ENCODE measurements around the gene IMMP2L.

Gene IMMP2L

DNA sequence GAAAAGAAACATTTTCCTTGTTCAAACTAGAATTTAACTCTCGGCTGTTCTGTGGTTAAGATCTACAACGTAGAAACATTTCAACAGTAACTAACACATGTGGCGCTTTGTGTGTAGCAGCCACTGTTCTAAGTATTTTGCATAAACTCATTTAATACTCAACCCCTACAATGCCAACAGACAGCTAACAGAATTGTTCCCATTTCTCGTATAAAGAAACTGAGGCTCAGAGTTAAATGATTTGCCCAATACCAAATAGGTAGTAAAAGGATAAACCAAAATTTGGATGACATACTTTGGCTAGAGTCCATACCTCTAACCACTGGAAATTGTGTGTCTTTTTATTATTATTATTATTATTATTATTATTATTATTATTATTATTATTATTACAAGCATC lies 543.8 kb downstream of the IMMP2L start:
- no peak for DNase-seq

DNA sequence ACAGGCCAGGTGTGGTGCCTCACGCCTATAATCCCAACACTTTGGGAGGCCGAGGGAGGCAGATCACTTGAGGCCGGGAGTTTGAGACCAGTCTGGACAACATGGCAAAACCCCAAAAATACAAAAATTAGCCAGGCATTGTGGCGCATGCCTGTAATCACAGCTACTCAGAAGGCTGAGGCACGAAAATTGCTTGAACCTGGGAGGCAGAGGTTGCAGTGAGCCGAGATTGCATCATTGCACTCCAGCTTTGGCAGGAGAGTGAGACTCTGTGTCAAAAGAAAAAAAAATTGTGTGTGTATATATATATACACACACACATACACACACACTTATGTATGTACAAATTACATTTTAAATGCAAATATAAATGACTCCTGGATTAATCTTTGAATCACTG lies 548.2 kb downstream of the IMMP2L start:
- DNase-seq = no peak

DNA sequence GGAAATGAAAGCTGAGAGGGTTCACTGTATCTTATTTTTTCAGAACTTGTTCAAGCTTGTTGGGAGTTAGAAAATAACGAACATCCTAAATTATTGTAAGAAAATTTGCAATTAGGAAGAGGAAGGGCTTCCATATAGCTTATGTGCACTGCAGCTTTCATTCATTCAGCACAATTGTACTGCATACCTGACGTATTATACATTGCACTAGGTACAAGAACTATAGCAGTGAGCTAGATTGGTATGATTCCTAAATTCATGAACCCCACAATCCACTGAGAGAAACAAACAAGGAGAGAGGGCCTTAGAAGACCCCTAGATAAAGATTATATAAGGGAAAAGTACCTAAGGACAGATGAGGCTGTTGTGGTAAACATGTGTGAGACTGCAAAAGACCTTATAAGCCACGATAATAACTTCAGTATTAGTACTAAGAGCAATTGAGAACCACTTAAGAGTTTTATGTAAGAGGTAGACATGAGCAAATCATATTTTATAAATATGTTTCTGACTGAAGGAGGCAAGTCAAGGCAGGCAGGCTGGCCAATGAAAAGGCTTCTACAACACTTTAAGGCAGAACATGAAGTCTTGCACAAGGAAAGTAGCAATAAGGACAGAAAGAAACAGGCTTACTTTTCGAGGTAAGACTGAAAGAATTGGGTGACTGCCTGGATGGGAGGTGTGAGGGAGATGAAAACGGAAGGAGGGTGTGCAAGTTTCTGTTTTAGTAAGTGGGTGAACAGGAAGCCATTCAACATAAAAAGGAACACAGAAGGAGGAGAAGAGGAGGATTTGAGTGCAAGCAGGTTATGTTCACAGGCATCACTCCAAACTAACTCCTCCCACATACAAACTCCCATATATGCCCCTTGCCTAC lies 549.3 kb downstream of the IMMP2L start:
- DNase-seq = no peak

DNA sequence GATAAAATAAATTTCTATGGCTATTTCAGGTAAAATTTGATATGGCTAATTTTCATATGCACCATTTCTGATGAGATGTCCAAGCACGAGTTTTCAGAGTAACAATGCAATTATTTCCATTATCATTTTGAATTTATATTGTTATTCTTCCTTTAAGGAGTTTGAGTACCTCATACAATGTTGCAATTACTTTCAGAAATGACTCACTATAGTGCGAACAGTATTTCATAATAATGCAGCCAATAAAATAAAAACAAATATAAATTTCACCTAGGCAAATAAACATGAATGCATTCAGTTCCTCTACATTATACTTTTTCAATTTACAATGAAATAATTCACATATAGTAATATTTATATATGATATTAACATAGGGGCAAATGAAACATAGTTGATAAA lies 550.1 kb downstream of the IMMP2L start:
- DNase-seq = no peak

- no peak for DNase-seq
Measured at GRCh38 chr7:111011520-111011919, 550.8 kb downstream of the IMMP2L start.

- no peak for DNase-seq
Measured at GRCh38 chr7:111010798-111011197, 551.5 kb downstream of the IMMP2L start.

- DNase-seq = no peak
Measured at GRCh38 chr7:111009526-111010040, 552.7 kb downstream of the IMMP2L start.

DNA sequence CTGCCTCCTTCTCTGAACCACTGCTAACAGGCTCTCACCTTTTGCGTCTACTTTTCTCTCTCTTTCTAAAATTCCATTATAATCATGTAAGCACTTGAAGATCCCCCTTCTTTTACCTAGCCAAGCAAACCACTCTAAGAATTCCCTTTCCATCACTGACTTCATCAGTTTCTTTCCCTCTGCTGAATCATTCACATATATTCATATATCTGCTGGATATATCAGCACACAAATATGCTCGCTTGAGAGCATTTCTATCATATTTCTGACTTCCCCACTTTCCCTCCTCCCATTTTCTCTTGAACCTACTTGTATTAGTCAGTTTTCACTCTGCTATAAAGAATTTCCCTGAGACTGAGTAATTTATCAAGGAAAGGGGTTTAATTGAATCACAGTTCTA lies 555.6 kb downstream of the IMMP2L start:
- DNase-seq = no peak

GRCh38 chr7:111006040-111006439 lies 556.3 kb downstream of the IMMP2L start:
- DNase-seq = no peak

GRCh38 chr7:111005445-111005844 lies 556.8 kb downstream of the IMMP2L start:
- DNase-seq = no peak

- DNase-seq = no peak
Measured at GRCh38 chr7:111004310-111004901, 557.9 kb downstream of the IMMP2L start.

GRCh38 chr7:111003883-111004282 lies 558.4 kb downstream of the IMMP2L start:
- no peak for DNase-seq

DNA sequence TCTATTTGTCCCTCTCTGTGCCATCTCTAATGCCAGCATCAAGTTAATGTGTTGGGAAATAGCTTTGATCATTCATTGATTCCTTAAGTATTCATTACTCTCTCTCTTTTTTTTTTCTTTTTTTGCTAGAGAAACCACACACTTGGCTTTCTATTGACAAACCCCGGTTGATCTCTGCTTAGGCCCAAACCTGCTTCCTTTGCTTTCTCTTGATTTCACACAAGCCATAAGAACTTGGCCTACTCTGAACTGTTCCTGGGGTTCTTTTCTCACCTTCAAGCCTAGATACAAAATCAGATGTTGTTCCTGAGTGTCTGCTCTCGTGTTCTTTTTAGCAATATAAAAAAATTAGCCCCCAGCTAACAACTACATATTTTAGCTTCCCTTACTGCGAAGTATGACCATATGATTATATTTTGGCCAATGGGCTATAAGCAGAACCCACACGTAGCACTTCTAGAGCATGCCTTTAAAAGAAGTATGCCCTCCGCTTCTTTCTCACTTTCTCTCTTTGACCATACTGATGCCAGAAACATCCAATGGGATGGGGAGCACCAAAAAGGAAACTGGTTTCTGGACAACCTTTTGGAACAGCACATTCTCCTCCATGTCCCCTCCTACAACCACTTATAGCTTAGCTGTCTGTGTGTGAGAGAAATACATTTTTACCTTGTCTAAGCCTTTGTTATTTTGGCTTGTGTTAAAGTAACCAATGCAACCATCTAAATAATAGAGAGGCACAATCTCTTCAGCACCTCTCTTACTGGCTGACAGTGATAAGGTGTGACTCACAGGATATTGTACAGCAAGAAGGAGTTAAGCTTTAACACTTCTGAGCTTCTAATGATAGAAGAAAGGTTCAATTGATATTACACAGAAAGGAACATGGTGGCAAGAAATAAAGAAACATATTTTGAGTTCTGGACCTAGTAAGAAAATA lies 568.0 kb downstream of the IMMP2L start:
- DNase-seq = no peak

- no peak for DNase-seq
Measured at GRCh38 chr7:110988890-110989501, 573.3 kb downstream of the IMMP2L start.

- DNase-seq = no peak
Measured at GRCh38 chr7:110988348-110988747, 573.9 kb downstream of the IMMP2L start.

- DNase-seq = no peak
Measured at GRCh38 chr7:110987127-110987693, 575.1 kb downstream of the IMMP2L start.

- no peak for DNase-seq
Measured at GRCh38 chr7:110983822-110984456, 578.4 kb downstream of the IMMP2L start.

DNA sequence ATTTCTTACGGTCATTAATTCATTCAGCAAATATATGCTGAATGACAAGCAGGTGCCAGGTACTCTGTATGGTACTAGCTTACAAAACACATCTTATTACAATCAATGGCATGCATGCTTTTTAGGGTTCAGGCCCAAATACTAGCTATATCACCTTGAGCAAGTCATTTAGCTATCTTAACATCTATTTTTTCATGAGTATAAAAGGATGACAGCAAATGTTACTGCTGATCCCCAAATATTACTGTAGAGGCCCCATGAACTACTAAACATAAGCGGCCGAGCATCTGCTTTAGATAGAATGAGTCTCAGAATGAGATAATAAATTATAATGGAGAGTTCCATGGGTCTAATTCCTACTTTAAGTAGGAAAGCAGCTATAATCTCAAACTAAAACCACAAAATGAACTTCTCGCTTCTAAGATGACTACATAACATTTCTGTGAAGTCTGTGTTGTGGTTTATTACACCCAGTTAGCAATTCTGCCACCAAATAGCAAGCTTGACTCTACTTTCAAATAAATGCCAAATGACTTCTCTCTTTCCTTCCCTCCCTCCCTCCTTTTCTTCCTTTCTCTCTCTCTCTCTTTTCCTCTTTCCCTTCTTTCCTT lies 585.1 kb downstream of the IMMP2L start:
- DNase-seq = no peak

DNA sequence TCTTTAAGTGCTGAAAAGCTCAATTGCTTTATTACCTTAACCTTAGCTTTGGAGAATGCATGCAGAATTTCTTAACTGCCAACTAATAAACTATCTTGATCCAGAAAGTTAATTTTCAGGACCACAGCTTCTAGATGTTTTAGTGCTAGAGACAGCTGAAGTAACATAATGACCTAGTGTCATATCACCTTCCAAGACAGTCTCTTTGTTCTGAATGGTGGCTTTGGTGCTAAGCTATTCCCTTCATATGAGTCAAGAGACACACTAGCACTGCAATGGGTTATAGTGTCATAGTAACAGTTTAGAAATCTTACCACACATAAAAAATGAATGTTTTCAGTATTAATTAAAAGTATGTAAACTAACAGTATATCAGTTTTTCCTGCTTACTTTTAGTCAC lies 586.8 kb downstream of the IMMP2L start:
- DNase-seq = no peak

GRCh38 chr7:110974441-110974840 lies 587.9 kb downstream of the IMMP2L start:
- no peak for DNase-seq
